SIG-M5 (cell line): ENCODE measurements around the gene MCC.

Experiments
- DNase-seq: peaks from one replicate; lab custom pipeline; 2025; lab: John Stamatoyannopoulos, UW

MCC gene

GRCh38 chr5:113487781-113488644, at the start of gene MCC:
TSS of gene MCC (minus strand) at chr5:113488453.
- no peak for DNase-seq

DNA sequence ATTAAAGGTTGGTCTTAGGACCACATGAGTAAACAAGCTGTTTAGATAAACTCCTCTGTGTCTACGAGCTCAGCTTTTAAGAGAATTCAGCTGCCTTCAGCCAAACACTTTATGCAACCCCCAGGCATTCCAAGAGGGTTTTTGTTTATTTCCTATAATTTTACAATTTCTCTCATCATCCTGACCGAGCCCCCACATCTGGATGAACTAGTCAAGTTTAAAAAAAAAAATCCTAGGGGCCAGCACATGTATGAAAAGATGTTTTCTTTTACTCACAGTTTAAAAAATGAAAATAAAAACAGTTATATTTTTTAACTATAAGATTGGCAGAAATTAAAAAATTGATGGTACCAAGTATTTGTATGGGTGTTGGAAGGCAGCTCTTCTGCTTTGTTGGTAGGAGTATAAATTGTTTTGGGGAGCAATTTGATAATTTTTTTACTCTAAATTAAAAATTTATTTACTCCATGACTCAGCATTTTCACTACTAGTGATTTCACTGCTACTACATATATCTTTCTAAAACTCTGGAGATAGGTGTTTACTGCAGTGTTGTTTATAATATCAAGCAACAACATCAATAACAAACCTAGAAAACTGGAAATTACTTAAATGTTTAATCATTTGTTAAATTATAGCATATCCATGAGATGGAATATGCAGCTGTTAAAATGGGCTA, 43.4 kb upstream of the MCC start:
- no peak for DNase-seq

DNA sequence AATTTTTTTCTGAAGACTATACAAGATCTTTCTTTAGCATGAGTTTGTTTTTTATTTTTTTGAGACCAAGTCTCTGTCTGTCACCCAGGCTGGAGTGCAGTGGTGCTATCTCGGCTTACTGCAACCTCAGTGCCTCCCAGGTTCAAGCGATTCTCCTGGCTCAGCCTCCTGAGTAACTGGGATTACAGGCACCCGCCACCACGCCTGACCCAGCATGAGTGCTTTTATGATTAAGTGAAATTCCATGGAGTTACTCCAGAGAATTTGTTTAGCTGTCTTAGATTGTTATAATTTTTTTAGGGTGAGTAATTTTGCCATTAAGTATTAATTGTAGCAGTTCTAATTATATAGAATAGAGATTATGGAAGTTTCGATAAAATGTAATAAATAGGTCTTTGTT, 39.5 kb upstream of the MCC start:
- no peak for DNase-seq

DNA sequence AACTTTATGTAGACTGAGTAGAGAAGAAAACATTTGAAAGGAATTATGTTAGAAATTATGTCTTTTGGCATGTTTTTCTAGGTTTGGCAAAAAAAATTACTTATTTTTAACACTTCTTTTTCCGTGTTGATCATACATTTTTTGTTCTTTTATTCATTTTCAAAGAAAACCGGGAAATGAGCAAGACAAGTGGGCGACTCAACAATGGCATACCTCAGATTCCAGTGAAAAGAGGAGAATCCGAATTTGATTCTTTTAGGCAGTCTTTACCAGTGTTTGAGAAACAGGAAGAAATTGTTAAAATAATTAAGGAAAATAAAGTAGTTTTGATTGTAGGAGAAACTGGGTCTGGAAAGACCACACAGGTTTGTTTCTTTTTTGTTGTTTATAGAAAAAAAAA, 38.2 kb upstream of the MCC start:
- no peak for DNase-seq

DNA sequence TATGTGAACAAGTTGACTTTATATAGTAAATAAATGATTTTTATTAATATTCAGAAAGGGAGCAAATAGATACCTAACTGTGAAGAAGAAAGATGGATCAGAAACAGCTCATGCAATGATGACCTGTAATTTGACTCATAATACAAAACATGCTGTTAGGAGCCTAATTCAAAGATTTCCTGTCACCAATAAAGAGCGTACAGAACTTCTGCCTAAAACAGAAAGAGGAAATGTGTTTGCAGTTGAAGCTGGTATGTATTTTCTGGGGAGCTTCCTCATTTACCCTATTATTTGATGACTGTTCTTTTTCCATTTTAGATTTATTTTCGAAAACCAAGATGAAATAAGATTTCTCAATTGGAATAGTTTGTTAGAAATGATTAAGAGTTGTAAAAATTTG, 36.7 kb upstream of the MCC start:
- DNase-seq: peak; percentile 12

- no peak for DNase-seq
Measured at GRCh38 chr5:113523168-113523567, 34.9 kb upstream of the MCC start.

GRCh38 chr5:113520899-113521298, 32.6 kb upstream of the MCC start:
- no peak for DNase-seq

GRCh38 chr5:113520429-113520828, 32.2 kb upstream of the MCC start:
- DNase-seq: no peak

GRCh38 chr5:113519412-113519811, 31.2 kb upstream of the MCC start:
- no peak for DNase-seq

- no peak for DNase-seq
Measured at GRCh38 chr5:113518884-113519283, 30.6 kb upstream of the MCC start.

- DNase-seq: no peak
Measured at GRCh38 chr5:113514289-113514635, 26.0 kb upstream of the MCC start.

DNA sequence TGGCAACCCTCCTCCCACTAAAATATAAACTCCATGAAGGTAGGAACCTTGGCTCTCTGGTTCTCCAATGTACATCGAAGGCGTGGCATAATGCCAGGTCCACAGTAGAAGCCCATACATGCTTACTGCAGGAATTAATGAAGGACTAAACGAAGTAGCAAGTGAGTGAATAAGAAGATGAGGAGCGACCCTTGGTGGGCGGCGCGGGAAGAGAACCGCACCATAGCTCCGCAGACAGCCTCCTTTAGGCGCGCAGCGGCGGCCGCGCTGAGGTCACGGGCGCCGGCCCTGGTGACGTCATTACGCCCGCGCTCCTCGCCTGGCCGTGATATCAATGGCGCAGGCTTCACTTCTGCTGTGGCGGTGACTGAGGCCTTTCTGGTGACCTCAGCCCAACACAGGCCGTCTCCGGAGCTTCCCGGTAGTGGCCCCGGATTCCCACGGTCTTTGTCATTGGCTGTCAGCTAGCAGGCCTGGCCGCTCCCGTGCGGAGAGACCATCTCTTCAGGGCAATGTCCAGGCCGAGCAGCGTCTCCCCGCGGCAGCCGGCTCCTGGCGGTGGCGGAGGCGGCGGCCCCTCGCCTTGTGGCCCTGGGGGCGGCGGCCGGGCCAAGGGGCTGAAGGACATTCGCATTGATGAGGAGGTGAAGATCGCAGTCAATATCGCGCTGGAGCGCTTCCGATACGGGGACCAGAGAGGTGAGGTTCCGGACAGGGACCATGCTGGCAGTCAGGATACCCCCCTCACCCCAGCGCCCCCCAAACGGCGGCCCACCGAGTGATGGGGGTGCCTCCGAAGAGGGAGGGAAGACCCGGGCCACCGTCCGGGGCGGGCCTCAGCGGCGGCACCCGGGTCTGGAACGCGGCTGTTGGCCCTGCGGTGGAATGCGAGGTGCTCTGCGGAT, 25.4 kb upstream of the MCC start, which contains the start of gene YTHDC2:
TSS of gene YTHDC2 (plus strand) at position 311 of the 905 bp plus-strand sequence. CDS start at position 513, 202 bp downstream.
- peak; percentile 51 for DNase-seq

DNA sequence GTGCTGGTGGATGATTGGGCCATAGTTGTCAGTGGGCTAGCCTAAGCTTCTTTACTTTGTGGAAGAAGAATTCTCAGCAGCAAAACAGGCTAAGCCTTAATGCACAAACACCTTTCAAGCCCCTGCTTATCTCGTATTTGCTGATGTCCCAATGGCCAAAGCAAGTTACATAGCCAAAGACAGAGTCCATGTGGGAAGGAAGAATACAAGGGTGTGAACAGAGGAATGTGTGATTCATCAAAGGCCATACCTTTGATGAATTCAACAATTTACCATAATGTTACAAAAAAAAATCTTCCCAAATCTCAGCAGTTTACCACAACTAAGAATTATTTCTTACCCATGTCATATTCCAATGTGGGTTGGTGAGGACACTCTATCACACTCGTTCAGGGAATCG, 24.1 kb upstream of the MCC start:
- no peak for DNase-seq

GRCh38 chr5:113510836-113511451, 22.7 kb upstream of the MCC start:
- no peak for DNase-seq

DNA sequence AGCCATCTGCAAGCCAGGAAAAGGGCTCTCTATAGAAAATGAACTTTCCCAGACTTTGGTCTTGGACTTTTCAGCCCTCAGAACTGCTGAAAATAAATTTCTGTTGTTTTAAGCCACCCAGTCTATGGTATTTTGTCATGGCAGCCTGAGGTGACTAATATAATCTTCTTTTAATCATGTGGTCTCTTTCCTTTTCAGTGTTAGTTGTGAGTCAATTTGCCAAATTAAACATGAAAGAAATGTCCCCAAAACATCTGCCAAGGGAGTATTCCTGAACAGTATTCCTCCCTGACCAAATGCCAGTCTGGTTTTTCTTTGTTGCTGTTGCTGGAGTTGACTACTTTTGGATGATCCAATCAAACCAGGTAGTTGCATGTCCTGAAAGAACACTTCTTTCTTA, 20.5 kb upstream of the MCC start:
- no peak for DNase-seq

DNA sequence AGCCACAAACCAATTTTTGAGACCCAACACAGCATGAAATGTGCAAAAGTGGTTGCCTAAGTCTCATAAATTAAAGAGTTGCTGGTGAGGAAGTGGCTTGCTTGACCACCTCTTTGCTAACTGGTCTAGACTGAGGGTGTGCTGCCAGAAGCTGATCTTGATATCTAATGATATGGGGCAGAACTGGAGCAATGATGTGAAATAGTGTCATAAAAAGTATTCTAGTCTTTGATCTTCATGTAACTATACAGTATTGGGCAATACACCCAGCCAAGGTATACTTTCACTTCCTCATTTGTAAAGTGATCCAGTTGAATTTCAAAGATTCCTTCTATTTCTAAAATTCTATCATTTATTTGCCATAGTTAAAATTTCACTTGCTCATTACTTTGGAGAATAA, 19.3 kb upstream of the MCC start:
- DNase-seq: no peak

GRCh38 chr5:113505181-113505580, 16.9 kb upstream of the MCC start:
- DNase-seq: no peak

DNA sequence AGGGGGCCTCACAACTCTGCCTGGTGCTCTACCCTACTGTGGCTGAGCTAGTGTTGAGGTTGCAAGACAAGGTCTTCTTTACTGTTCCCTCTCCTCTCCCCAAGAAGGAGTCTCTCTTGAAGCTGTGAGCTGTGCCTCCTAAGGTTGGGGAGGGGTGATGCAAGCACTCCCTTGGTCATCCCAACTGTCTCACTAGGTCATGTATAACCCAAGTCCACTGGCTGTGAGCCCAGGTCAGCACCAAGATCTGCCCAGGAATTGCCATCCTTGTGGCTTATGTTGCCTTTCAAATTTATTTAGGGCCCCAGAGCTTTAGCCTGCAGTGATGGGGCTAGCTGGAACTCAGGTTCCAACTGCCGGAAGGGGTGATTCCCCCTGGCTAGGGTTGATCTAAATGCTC, 14.9 kb upstream of the MCC start:
- no peak for DNase-seq

- no peak for DNase-seq
Measured at GRCh38 chr5:113502073-113502472, 13.8 kb upstream of the MCC start.

DNA sequence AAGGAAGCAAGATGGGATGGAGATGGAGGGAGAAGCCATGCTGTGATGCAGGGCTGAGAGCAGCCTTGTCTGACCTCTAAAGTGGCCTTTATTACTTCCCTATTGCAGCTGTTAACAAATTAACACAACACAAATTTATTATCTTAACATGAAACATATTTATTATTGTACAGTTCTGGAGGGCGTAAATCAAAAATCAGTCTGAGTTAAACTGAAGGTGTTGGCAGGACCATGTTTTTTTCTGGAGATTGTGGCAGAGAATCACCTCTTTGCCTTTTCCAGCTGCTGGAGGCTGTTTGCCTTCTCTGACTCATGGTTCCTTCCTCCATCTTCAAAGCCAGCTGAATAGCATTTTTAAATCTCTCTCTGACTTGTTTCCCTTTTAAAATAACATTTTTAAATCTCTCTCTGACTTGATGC, 7.2 kb upstream of the MCC start:
- DNase-seq: no peak

- DNase-seq: no peak
Measured at GRCh38 chr5:113493446-113493845, 5.2 kb upstream of the MCC start.

DNA sequence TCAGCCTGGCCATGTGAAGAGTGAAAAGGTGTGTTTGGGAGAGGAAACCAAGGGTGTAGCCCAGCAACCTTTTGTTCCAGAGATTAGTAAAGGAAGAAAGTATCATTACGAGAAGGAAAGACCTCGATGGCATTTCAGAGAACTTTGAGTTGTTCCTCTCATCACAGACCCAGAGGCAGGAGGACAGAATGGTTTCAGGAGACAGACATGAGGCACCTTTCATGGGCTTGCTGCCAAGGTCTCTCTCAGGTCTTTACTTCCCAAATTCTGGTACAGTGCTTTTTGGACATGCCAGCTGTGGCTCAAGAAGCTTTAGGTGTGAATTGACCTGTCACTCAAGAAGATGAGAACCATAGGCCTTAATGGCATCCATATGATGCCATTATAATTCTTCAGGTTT, 2.8 kb upstream of the MCC start:
- DNase-seq: no peak
